Cardiac muscle cell (in vitro differentiated cells and primary cell): Measurements from ENCODE around the gene WDR89. TPM values are rescaled to one million over a fixed set of nuclear protein-coding genes. Genes with fewer than 3 reads are reported as not detected.

Source experiments
- DNase-seq, 2 donors: peaks; one replicate each; pipeline versions ENCODE4 v3.0.0 to v3.0.0-alpha.2; 2010 to 2017; ENCODE audit warnings: low read depth in 1 of 2, low spot score in 1 of 2
- H3K27ac ChIP-seq: fragments of 200-600 bp; sonication (generic); 2 replicates; pipeline ENCODE4 v1.5.1; 2016
- H3K27me3 ChIP-seq: fragments of 200-600 bp; sonication (generic); 2 replicates; pipeline ENCODE4 v1.6.0; 2016; ENCODE audit warnings: control low read depth
- H3K36me3 ChIP-seq: fragments of 200-600 bp; sonication (generic); 2 replicates; pipeline ENCODE4 v1.5.1; 2016; ENCODE audit warnings: control low read depth
- H3K4me1 ChIP-seq: fragments of 200-600 bp; sonication (generic); 2 replicates; pipeline ENCODE4 v1.8.1; 2017; ENCODE audit warnings: low read depth, mild to moderate bottlenecking, mixed run types
- H3K4me3 ChIP-seq: fragments of 200-600 bp; sonication (generic); 2 replicates; pipeline ENCODE4 v1.5.1; 2016; ENCODE audit warnings: mild to moderate bottlenecking
- H3K9me3 ChIP-seq: fragments of 200-600 bp; sonication (generic); 2 replicates; pipeline ENCODE4 v1.5.1; 2017; ENCODE audit warnings: low read depth, mild to moderate bottlenecking, control low read depth
- CTCF ChIP-seq: IDR thresholded peaks from 2 replicates; pipeline ENCODE4 v1.5.1; 2012; ENCODE audit warnings: low read depth, mild to moderate bottlenecking, low read length
- polyA plus RNA-seq: library from polyadenylated mRNA; unstranded; fragments of >200 nt; fragmentation: Nextera tagmentation; extraction: Ambion mirVana; gene quantifications from 2 replicates; pipeline ENCODE4 v1.2.1, GENCODE V29; 2016
- total RNA-seq: library from RNA; depleted of rRNA; stranded (reverse); fragments of >200 nt; gene quantifications from 2 replicates; pipeline ENCODE4 v1.2.3, GENCODE V29; 2016

WDR89 gene
- total RNA-seq (9.0 and 10.4 TPM in 2 replicates), polyA plus RNA-seq (11.7 and 14.0 TPM in 2 replicates)

GRCh38 chr14:63641473-63642228 lies at the start of gene WDR89:
WDR89 (minus strand) TSS chr14:63641871; CDS start chr14:63599942, 41,929 bp downstream.
- Histone ChIP-seq H3K36me3 (no peaks in the 10 kb centered on the region), H3K27me3 (no peaks in the 10 kb centered on the region), H3K27ac (peak within 1 kb of the TSS; percentile 94), H3K9me3 (no peaks in the 10 kb centered on the region), H3K4me3 (peak within 1 kb of the TSS; percentile 39), H3K4me1 (no peaks in the 10 kb centered on the region)
- peak; percentile 99 to 100 for DNase-seq
- peak; percentile 67 for TF ChIP-seq CTCF

- Histone ChIP-seq H3K9me3 (no peaks in the 10 kb centered on the region), H3K4me1 (no peaks in the 10 kb centered on the region), H3K4me3 (no peak overlapping the region), H3K36me3 (no peaks in the 10 kb centered on the region), H3K27ac (no peak overlapping the region), H3K27me3 (no peaks in the 10 kb centered on the region)
- DNase-seq, result no peak
- TF ChIP-seq CTCF, result no peak
Observed at GRCh38 chr14:63689132-63689531, 47.5 kb upstream of the WDR89 start.

GRCh38 chr14:63686926-63687325 lies 45.3 kb upstream of the WDR89 start:
- Histone ChIP-seq H3K4me3 (no peak overlapping the region), H3K27me3 (no peaks in the 10 kb centered on the region), H3K27ac (no peak overlapping the region), H3K4me1 (no peaks in the 10 kb centered on the region), H3K9me3 (no peaks in the 10 kb centered on the region), H3K36me3 (no peaks in the 10 kb centered on the region)
- DNase-seq, result no peak
- TF ChIP-seq CTCF, result no peak

GRCh38 chr14:63685401-63685800 lies 43.7 kb upstream of the WDR89 start:
- H3K4me3 ChIP-seq, result no peak overlapping the region
- no peak overlapping the region for H3K27ac ChIP-seq
- no peaks in the 10 kb centered on the region for H3K36me3 ChIP-seq
- no peaks in the 10 kb centered on the region for H3K27me3 ChIP-seq
- H3K4me1 ChIP-seq, result no peaks in the 10 kb centered on the region
- DNase-seq, result no peak
- H3K9me3 ChIP-seq, result no peaks in the 10 kb centered on the region
- TF ChIP-seq CTCF, result no peak

- Histone ChIP-seq H3K4me3 (no peak overlapping the region), H3K27me3 (no peaks in the 10 kb centered on the region)
- no peak for TF ChIP-seq CTCF
Observed at GRCh38 chr14:63682727-63683593, 41.3 kb upstream of the WDR89 start.

More at GRCh38 chr14:63682727-63683593, 41.3 kb upstream of the WDR89 start:
- H3K36me3 ChIP-seq, result no peaks in the 10 kb centered on the region
- H3K27ac ChIP-seq, result no peak overlapping the region
- no peaks in the 10 kb centered on the region for H3K9me3 ChIP-seq
- DNase-seq, result no peak
- no peaks in the 10 kb centered on the region for H3K4me1 ChIP-seq
